A172 (cell line): Measurements from ENCODE around the gene MIGA2. TPM values are rescaled to one million over a fixed set of nuclear protein-coding genes. Genes with fewer than 3 reads are reported as not detected.
"Not testable (repeated sequence)": the region's sequence is repeated elsewhere in the genome, so short reads cannot be mapped to it uniquely, and the experiment has no call there.

Experiments
- DNase-seq: peaks from one replicate; pipeline ENCODE4 v3.0.0-alpha.2; 2015; ENCODE audit warnings: low spot score
- total RNA-seq: library from RNA; depleted of rRNA; stranded (reverse); fragments of >200 nt; shearing (Covaris generic); gene quantifications from 2 replicates; pipeline ENCODE4 v1.2.3, GENCODE V29; 2014; rRNA removed

Gene MIGA2
- total RNA-seq = 28.6 and 33.0 TPM in 2 replicates

GRCh38 chr9:129036241-129036922, at the start of gene MIGA2:
Gene MIGA2, plus strand, starts transcription at chr9:129036626. Its CDS starts 3,969 bp downstream, at chr9:129040595.
- peak; percentile 100 for DNase-seq

GRCh38 chr9:128986671-128987070, 49.8 kb upstream of the MIGA2 start:
- no peak for DNase-seq

- DNase-seq = peak; percentile 93
Measured at GRCh38 chr9:128987805-128988204, 48.6 kb upstream of the MIGA2 start.

GRCh38 chr9:128992995-128993394, 43.4 kb upstream of the MIGA2 start:
- DNase-seq = no peak

GRCh38 chr9:128995791-128996190, 40.6 kb upstream of the MIGA2 start:
- no peak for DNase-seq

GRCh38 chr9:128998462-128998861, 38.0 kb upstream of the MIGA2 start:
- no peak for DNase-seq

- no peak for DNase-seq
Measured at GRCh38 chr9:128999581-129000206, 36.7 kb upstream of the MIGA2 start.

- DNase-seq = no peak
Measured at GRCh38 chr9:129001504-129002325, 34.7 kb upstream of the MIGA2 start.

- DNase-seq = no peak
Measured at GRCh38 chr9:129002992-129003391, 33.4 kb upstream of the MIGA2 start.

- not testable (repeated sequence) for DNase-seq
Measured at GRCh38 chr9:129004173-129004572, 32.3 kb upstream of the MIGA2 start.

GRCh38 chr9:129005336-129005997, 31.0 kb upstream of the MIGA2 start:
- no peak for DNase-seq

GRCh38 chr9:129006328-129007034, 29.9 kb upstream of the MIGA2 start:
- peak; percentile 80 for DNase-seq

- DNase-seq = no peak
Measured at GRCh38 chr9:129007035-129007765, 29.2 kb upstream of the MIGA2 start.

- DNase-seq = no peak
Measured at GRCh38 chr9:129007766-129008468, 28.5 kb upstream of the MIGA2 start.

- no peak for DNase-seq
Measured at GRCh38 chr9:129008469-129008965, 27.9 kb upstream of the MIGA2 start.

- no peak for DNase-seq
Measured at GRCh38 chr9:129008986-129009583, 27.3 kb upstream of the MIGA2 start.

- DNase-seq = no peak
Measured at GRCh38 chr9:129009584-129010141, 26.8 kb upstream of the MIGA2 start.

- no peak for DNase-seq
Measured at GRCh38 chr9:129010267-129010975, 26.0 kb upstream of the MIGA2 start.
